CD14-positive monocyte (primary cell): ENCODE measurements around the gene DERL2. TPM values are rescaled to one million over a fixed set of nuclear protein-coding genes. Genes with fewer than 3 reads are reported as not detected.

ENCODE experiments used
- DNase-seq, 3 donors: peaks; one replicate each; pipeline ENCODE4 v3.0.0-alpha.2; 2011 to 2022
- H2AFZ ChIP-seq: 2 replicates; pipeline ENCODE4 v1.6.0; 2012; ENCODE audit warnings: mild to moderate bottlenecking, low read depth, low read length, inconsistent platforms; ENCODE audit not compliant: insufficient read depth, poor library complexity, severe bottlenecking
- H3K27ac ChIP-seq, 2 donors: 1 replicate in 1 of 2; 2 replicates in 1 of 2; pipeline ENCODE4 v1.5.1; 2012 to 2013; ENCODE audit warnings: low read length in 2 of 2, control low read depth in 1 of 2, inconsistent platforms in 1 of 2, low read depth in 1 of 2, mild to moderate bottlenecking in 1 of 2
- H3K27me3 ChIP-seq, 2 donors: one replicate each; pipeline versions ENCODE4 v1.6.0 to v1.6.1; 2011 to 2013; ENCODE audit warnings: low read length in 2 of 2; ENCODE audit not compliant: control insufficient read depth in 2 of 2, insufficient read depth in 2 of 2
- H3K36me3 ChIP-seq, 2 donors: replicated peaks in 1 of 2; 1 replicate in 1 of 2; 2 replicates in 1 of 2; pipeline versions ENCODE4 v1.5.1 to v1.6.1; 2012 to 2013; ENCODE audit warnings: low read length in 2 of 2, control low read depth in 1 of 2, inconsistent platforms in 1 of 2, mild to moderate bottlenecking in 1 of 2; ENCODE audit not compliant: insufficient read depth in 2 of 2, control insufficient read depth in 1 of 2
- H3K4me1 ChIP-seq, 2 donors: 1 replicate in 1 of 2; 2 replicates in 1 of 2; pipeline versions ENCODE4 v1.5.1 to v1.6.1; 2012 to 2013; ENCODE audit warnings: low read length in 2 of 2, control low read depth in 1 of 2, inconsistent platforms in 1 of 2, mild to moderate bottlenecking in 1 of 2, moderate library complexity in 1 of 2; ENCODE audit not compliant: insufficient read depth in 2 of 2, control insufficient read depth in 1 of 2
- H3K4me2 ChIP-seq: replicated peaks from 2 replicates; pipeline ENCODE3; 2012; ENCODE audit warnings: low read length, moderate library complexity, mild to moderate bottlenecking; ENCODE audit not compliant: poor library complexity, severe bottlenecking; ENCODE audit errors: extremely low read depth
- H3K4me3 ChIP-seq, 3 experiments: fragments of 200-600 bp in 1 of 3; sonication (generic) in 1 of 3; replicated peaks in 1 of 3; 1 replicate in 2 of 3; 2 replicates in 1 of 3; pipeline ENCODE4 v1.5.1; 2011 to 2013; ENCODE audit warnings: low read length in 3 of 3, mild to moderate bottlenecking in 3 of 3, control low read depth in 2 of 3, low read depth in 2 of 3, inconsistent platforms in 1 of 3, moderate library complexity in 1 of 3
- H3K79me2 ChIP-seq: 2 replicates; pipeline ENCODE4 v1.6.0; 2012; ENCODE audit warnings: mild to moderate bottlenecking, control low read depth, inconsistent platforms, low read length, moderate library complexity; ENCODE audit not compliant: insufficient read depth
- H3K9ac ChIP-seq: 2 replicates; pipeline ENCODE4 v1.6.0; 2017; ENCODE audit warnings: low read length, mild to moderate bottlenecking; ENCODE audit not compliant: insufficient read depth, poor library complexity, severe bottlenecking
- H3K9me3 ChIP-seq, 2 donors: replicated peaks in 1 of 2; 1 replicate in 1 of 2; 2 replicates in 1 of 2; pipeline versions ENCODE4 v1.5.1 to v1.6.1; 2012 to 2013; ENCODE audit warnings: low read length in 2 of 2, control low read depth in 1 of 2; ENCODE audit not compliant: control insufficient read depth in 1 of 2, insufficient read depth in 1 of 2
- H4K20me1 ChIP-seq: 2 replicates; pipeline ENCODE4 v1.6.0; 2012; ENCODE audit warnings: mild to moderate bottlenecking, low read length, control low read depth, moderate library complexity; ENCODE audit not compliant: insufficient read depth
- H3K27ac Mint-ChIP-seq, 7 donors: one replicate each; pipeline ENCODE4 v1.8.0; 2020; ENCODE audit warnings: mild to moderate bottlenecking in 7 of 7, mixed read lengths in 7 of 7, moderate library complexity in 6 of 7, inconsistent platforms in 2 of 7
- H3K27me3 Mint-ChIP-seq, 3 donors: one replicate each; pipeline ENCODE4 v1.8.0; 2021 to 2022; ENCODE audit warnings: low read depth in 3 of 3, mild to moderate bottlenecking in 3 of 3, mixed read lengths in 3 of 3, moderate library complexity in 3 of 3, inconsistent platforms in 1 of 3
- H3K36me3 Mint-ChIP-seq, 2 donors: one replicate each; pipeline ENCODE4 v1.8.0; 2020; ENCODE audit warnings: mixed read lengths in 2 of 2, inconsistent platforms in 1 of 2, mild to moderate bottlenecking in 1 of 2
- H3K4me1 Mint-ChIP-seq: one replicate; pipeline ENCODE4 v1.8.0; 2020; ENCODE audit warnings: mild to moderate bottlenecking, mixed read lengths
- H3K4me3 Mint-ChIP-seq, 2 donors: one replicate each; pipeline ENCODE4 v1.8.0; 2020; ENCODE audit warnings: mild to moderate bottlenecking in 2 of 2, mixed read lengths in 2 of 2, moderate library complexity in 1 of 2
- H3K9me3 Mint-ChIP-seq, 7 donors: one replicate each; pipeline ENCODE4 v1.8.0; 2020 to 2022; ENCODE audit warnings: mixed read lengths in 7 of 7, mild to moderate bottlenecking in 6 of 7, moderate library complexity in 6 of 7, inconsistent platforms in 2 of 7
- CTCF ChIP-seq: fragments of 200-600 bp; IDR thresholded peaks from one replicate; pipeline ENCODE4 v1.8.0; 2022; ENCODE audit warnings: antibody characterized with exemption, mild to moderate bottlenecking
- WGBS: methylation state at CpG from one replicate; pipeline ENCODE4 v1.1.5; 2013; ENCODE audit warnings: missing lambda C conversion rate; ENCODE audit not compliant: insufficient coverage; 5-methylcytosine and 5-hydroxymethylcytosine counted together
- intact Hi-C, 2 donors: fragments of 100-400 bp; cut with micrococcal nuclease; formaldehyde crosslinking; loops; one replicate each; pipeline versions ENCODE4 v1.15.0 to v1.15.1; 2023
- polyA plus RNA-seq, 3 donors: library from polyadenylated mRNA; depleted of rRNA in 1 of 3; unstranded in 2 of 3; stranded (reverse) in 1 of 3; fragments of 300-500 nt in 2 of 3; fragments of >200 nt in 1 of 3; fragmentation: Illumina TruSeq in 2 of 3; gene quantifications; 1 replicate in 2 of 3; 2 replicates in 1 of 3; pipeline ENCODE4 v1.2.3, GENCODE V29; 2012 to 2021

The DERL2 gene
- polyA plus RNA-seq, 3 donors, result 30.6 to 84.9 (median 81.6) TPM

GRCh38 chr17:5430413-5430999 is 55.5 kb downstream of the DERL2 start:
- Histone ChIP-seq H2AFZ (no peak overlapping the region), H3K27ac (no peak overlapping the region), H3K4me2 (no peak overlapping the region), H3K4me1 (no peaks in the 10 kb centered on the region), H3K9ac (no peak overlapping the region), H3K9me3 (no peaks in the 10 kb centered on the region), H3K36me3 (peaks cover 83 to 100% of the 10 kb centered on the region in 2 donors), H3K27me3 (no peaks in the 10 kb centered on the region), H3K4me3 (no peak overlapping the region), H3K79me2 (peaks cover 15% of the 10 kb centered on the region), H4K20me1 (peaks cover 13% of the 10 kb centered on the region)
- Mint-ChIP-seq H3K4me3 (no peak overlapping the region), H3K9me3 (peaks cover 0 to 1% (median 0%) of the 10 kb centered on the region in 7 donors), H3K36me3 (peaks cover 84 to 92% of the 10 kb centered on the region in 2 donors), H3K27ac (no peak overlapping the region), H3K27me3 (no peaks in the 10 kb centered on the region), H3K4me1 (peaks cover 4% of the 10 kb centered on the region)
- TF ChIP-seq CTCF, result no peak
- 100% methylated on average over 1 of the region's 3 CpGs for WGBS
- intact Hi-C loops, result loop anchor here in 1 of 2 donors (10.0 kb wide), 1 partner anchor 54 kb away; the partner anchor contains the start of genes DERL2 and MIS12
- DNase-seq, result no peak

GRCh38 chr17:5429191-5429887 is 56.6 kb downstream of the DERL2 start:
- TF ChIP-seq CTCF, result no peak
- Histone ChIP-seq H3K27me3 (no peaks in the 10 kb centered on the region), H3K36me3 (peaks cover 83 to 100% of the 10 kb centered on the region in 2 donors), H4K20me1 (peaks cover 9% of the 10 kb centered on the region), H3K4me2 (no peak overlapping the region), H3K9ac (no peak overlapping the region), H3K4me1 (no peaks in the 10 kb centered on the region), H3K79me2 (peaks cover 6% of the 10 kb centered on the region), H3K27ac (peak overlapping the region in 1 of 2 donors; percentile 18), H3K4me3 (no peak overlapping the region), H2AFZ (no peak overlapping the region), H3K9me3 (no peaks in the 10 kb centered on the region)
- 100% methylated on average over 2 of the region's 3 CpGs for whole genome bisulfite sequencing
- Mint-ChIP-seq H3K27me3 (no peaks in the 10 kb centered on the region), H3K36me3 (peaks cover 84 to 89% of the 10 kb centered on the region in 2 donors), H3K27ac (peak overlapping the region in 4 of 7 donors; percentile 8 to 75 (median 36)), H3K9me3 (peaks cover 0 to 1% (median 0%) of the 10 kb centered on the region in 7 donors), H3K4me3 (no peak overlapping the region), H3K4me1 (peaks cover 4% of the 10 kb centered on the region)
- intact Hi-C loops, result no loop called here
- no peak for DNase-seq
